Endothelial cell (in vitro differentiated cells): ENCODE measurements around the gene CARHSP1. TPM values are rescaled to one million over a fixed set of nuclear protein-coding genes. Genes with fewer than 3 reads are reported as not detected.

Experiments used
- DNase-seq: peaks from one replicate; pipeline ENCODE4 v3.0.0; 2021; ENCODE audit warnings: low spot score
- H3K27ac Mint-ChIP-seq: one replicate; pipeline ENCODE4 v1.8.0; 2021; ENCODE audit warnings: mixed read lengths, inconsistent platforms; ENCODE audit not compliant: unreplicated experiment
- H3K27me3 Mint-ChIP-seq: one replicate; pipeline ENCODE4 v1.8.0; 2021; ENCODE audit warnings: mild to moderate bottlenecking, moderate library complexity, mixed read lengths, inconsistent platforms; ENCODE audit not compliant: unreplicated experiment
- H3K36me3 Mint-ChIP-seq: one replicate; pipeline ENCODE4 v1.8.0; 2021; ENCODE audit warnings: mild to moderate bottlenecking, low read depth, mixed read lengths, inconsistent platforms; ENCODE audit not compliant: unreplicated experiment
- H3K4me1 Mint-ChIP-seq: one replicate; pipeline ENCODE4 v1.8.0; 2021; ENCODE audit warnings: mild to moderate bottlenecking, mixed read lengths, inconsistent platforms; ENCODE audit not compliant: unreplicated experiment
- H3K4me3 Mint-ChIP-seq: one replicate; pipeline ENCODE4 v1.8.0; 2021; ENCODE audit warnings: mild to moderate bottlenecking, mixed read lengths, inconsistent platforms; ENCODE audit not compliant: unreplicated experiment
- H3K9me3 Mint-ChIP-seq: one replicate; pipeline ENCODE4 v1.8.0; 2021; ENCODE audit warnings: mixed read lengths, inconsistent platforms; ENCODE audit not compliant: unreplicated experiment
- total RNA-seq: library from RNA; stranded (reverse); fragmentation: NEBNext Ultra II Directional; extraction: Animal tissue kit (Norgen Biotek cat#: 25700); gene quantifications from one replicate; pipeline ENCODE4 v1.2.1, GENCODE V29; 2021; ENCODE audit not compliant: unreplicated experiment
- TF ChIP-seq, protein P1 (sequence below): fragments of 200-600 bp; sonication (generic); IDR thresholded peaks from one replicate; pipeline ENCODE4 v1.5.0; 2021; ENCODE audit warnings: antibody characterized with exemption; ENCODE audit not compliant: unreplicated experiment

Gene CARHSP1
- total RNA-seq, 1 donor from 2014 or later: 127 TPM

GRCh38 chr16:8858994-8859912 is 9.6 kb downstream of the CARHSP1 start:
- TF ChIP-seq, protein P1, sequence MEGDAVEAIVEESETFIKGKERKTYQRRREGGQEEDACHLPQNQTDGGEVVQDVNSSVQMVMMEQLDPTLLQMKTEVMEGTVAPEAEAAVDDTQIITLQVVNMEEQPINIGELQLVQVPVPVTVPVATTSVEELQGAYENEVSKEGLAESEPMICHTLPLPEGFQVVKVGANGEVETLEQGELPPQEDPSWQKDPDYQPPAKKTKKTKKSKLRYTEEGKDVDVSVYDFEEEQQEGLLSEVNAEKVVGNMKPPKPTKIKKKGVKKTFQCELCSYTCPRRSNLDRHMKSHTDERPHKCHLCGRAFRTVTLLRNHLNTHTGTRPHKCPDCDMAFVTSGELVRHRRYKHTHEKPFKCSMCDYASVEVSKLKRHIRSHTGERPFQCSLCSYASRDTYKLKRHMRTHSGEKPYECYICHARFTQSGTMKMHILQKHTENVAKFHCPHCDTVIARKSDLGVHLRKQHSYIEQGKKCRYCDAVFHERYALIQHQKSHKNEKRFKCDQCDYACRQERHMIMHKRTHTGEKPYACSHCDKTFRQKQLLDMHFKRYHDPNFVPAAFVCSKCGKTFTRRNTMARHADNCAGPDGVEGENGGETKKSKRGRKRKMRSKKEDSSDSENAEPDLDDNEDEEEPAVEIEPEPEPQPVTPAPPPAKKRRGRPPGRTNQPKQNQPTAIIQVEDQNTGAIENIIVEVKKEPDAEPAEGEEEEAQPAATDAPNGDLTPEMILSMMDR: no peak
- Mint-ChIP-seq H3K4me3 (no peak overlapping the region), H3K9me3 (no peaks in the 10 kb centered on the region), H3K27ac (no peak overlapping the region), H3K4me1 (peaks cover 37% of the 10 kb centered on the region), H3K27me3 (peaks cover 11% of the 10 kb centered on the region), H3K36me3 (peaks cover 27% of the 10 kb centered on the region)
- DNase-seq: no peak

DNA sequence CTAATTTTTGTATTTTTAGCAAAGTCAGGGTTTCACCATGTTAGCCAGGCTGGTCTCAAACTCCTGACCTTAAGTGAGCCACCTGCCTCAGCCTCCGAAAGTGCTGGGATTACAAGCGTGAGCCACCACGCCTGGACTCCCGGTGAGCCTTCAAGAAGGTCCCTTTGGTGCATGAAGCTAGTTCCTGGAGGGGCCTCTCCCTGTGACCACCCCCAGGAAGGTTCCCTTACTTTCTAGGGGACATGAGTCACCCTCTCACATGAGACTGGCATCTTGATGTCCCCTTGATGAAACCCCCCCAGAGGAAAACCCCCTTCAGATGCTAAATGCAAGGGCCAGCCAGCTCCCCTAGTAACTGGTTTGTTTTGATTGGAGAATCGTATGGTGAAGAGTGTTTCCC is 12.8 kb downstream of the CARHSP1 start:
- no peak overlapping the region for H3K4me3 Mint-ChIP-seq
- TF ChIP-seq, protein P1: no peak
- peaks cover 13% of the 10 kb centered on the region for H3K27me3 Mint-ChIP-seq
- H3K9me3 Mint-ChIP-seq: no peaks in the 10 kb centered on the region
- DNase-seq: no peak
- H3K36me3 Mint-ChIP-seq: peaks cover 36% of the 10 kb centered on the region
- peaks cover 40% of the 10 kb centered on the region for H3K4me1 Mint-ChIP-seq
- no peak overlapping the region for H3K27ac Mint-ChIP-seq

DNA sequence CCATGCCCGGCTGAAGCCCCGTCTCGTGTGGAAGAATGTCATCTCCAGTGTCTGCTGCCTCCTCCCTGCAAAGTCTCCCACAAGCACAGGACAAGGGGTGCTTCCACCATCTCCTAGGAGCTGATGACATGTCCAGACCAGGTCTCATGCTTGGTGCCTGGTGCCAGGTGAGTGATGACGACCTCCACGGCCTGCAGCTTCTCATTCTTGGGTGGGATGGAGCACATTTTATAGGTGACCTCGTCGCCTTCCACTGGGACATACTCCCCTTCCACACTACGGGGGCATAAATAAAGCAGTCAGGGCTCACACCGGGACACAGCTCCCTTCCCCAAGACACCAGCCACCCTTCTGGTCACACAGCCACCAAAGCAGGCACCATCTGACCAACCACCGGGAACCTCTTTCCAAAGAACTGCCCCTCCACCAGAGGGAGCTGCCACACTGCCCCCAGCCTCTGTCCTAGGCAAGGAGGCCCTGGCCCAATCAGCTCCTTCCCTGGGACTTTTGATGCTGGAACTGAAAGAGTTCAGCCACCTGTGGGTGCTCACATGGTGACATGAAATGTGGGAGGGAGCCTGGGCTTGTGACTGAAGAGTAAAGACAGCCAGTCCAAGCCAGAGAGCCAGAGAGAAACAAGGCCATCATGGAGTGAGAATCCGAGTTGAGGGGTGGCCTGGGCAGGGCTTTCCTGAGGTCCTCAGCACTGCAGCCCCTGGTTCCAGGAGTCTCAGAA is 13.6 kb downstream of the CARHSP1 start:
- H3K36me3 Mint-ChIP-seq: peaks cover 41% of the 10 kb centered on the region
- H3K4me3 Mint-ChIP-seq: no peak overlapping the region
- TF ChIP-seq, protein P1: no peak
- H3K9me3 Mint-ChIP-seq: no peaks in the 10 kb centered on the region
- peaks cover 45% of the 10 kb centered on the region for H3K4me1 Mint-ChIP-seq
- peaks cover 14% of the 10 kb centered on the region for H3K27me3 Mint-ChIP-seq
- DNase-seq: no peak
- peak overlapping the region; percentile 64 for H3K27ac Mint-ChIP-seq

DNA sequence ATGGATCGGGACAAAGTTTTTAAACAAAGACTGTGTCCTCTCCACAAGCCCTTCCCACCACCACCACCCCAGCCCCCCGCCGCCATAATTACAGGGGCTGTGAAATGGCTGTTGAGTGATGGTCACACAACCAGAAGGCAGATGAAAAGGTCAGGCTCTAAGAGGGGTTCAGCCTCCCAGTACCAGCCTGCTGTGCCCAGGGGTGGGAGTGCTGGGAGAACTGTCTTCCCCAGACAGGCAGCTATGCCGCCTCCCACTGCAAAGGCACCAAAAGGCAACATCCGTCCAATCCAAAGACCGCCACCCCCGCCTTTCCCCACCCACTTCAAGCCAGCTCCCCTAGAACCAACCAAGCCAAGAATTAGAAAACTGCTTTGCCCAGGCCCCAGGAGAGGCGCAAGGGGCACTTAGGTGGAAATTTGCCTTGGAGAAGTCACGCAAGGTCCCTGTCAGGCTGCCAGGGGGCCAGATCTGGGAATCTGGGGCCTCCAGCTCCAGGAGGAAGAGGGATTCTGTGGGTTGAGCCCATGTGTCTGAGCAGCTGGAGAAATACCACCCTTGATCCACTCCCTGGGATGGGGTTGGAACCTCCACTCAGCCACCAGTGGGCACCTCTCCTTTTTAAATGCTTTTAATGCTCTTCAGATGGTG is 14.4 kb downstream of the CARHSP1 start:
- Mint-ChIP-seq H3K4me3 (no peak overlapping the region), H3K9me3 (no peaks in the 10 kb centered on the region), H3K27me3 (peaks cover 14% of the 10 kb centered on the region), H3K36me3 (peaks cover 46% of the 10 kb centered on the region), H3K27ac (no peak overlapping the region), H3K4me1 (peaks cover 45% of the 10 kb centered on the region)
- TF ChIP-seq, protein P1: no peak
- no peak for DNase-seq
